Stimulated activated CD4-positive, alpha-beta T cell treated with anti-CD3 and anti-CD28 coated beads, Interleukin-15, amount 100 ng/mL, for 1 hour (primary cell): ENCODE measurements around the gene TUFM.
"Not testable (repeated sequence)": the region's sequence is repeated elsewhere in the genome, so short reads cannot be mapped to it uniquely, and the experiment has no call there.

Experiments
- DNase-seq, 2 donors: peaks; one replicate each; pipeline ENCODE4 v3.0.0-alpha.2; 2020; ENCODE audit warnings: low read depth in 1 of 2, low spot score in 1 of 2

Gene TUFM

GRCh38 chr16:28875134-28876018, 29.2 kb upstream of the TUFM start:
- DNase-seq = no peak

GRCh38 chr16:28874406-28874805, 28.3 kb upstream of the TUFM start:
- DNase-seq = no peak

- DNase-seq = peak; percentile 27 to 48
These were observed 27.5 kb upstream of the TUFM start for GRCh38 chr16:28873543-28874201.

GRCh38 chr16:28872952-28873351, 26.8 kb upstream of the TUFM start:
- DNase-seq = no peak

- DNase-seq = no peak
These were observed 23.1 kb upstream of the TUFM start for GRCh38 chr16:28869201-28869600.

- not testable (repeated sequence) for DNase-seq
These were observed 21.5 kb upstream of the TUFM start for GRCh38 chr16:28867646-28868045.

GRCh38 chr16:28867241-28867640, 21.1 kb upstream of the TUFM start:
- no peak for DNase-seq

- DNase-seq = no peak
These were observed 20.3 kb upstream of the TUFM start for GRCh38 chr16:28866454-28866804.

GRCh38 chr16:28865722-28866453, 19.7 kb upstream of the TUFM start:
- DNase-seq = no peak

- no peak for DNase-seq
These were observed 19.0 kb upstream of the TUFM start for GRCh38 chr16:28865001-28865688.

GRCh38 chr16:28863929-28864793, 18.0 kb upstream of the TUFM start:
- DNase-seq = no peak

- no peak for DNase-seq
These were observed 13.2 kb upstream of the TUFM start for GRCh38 chr16:28859326-28859725.

GRCh38 chr16:28858421-28858820, 12.3 kb upstream of the TUFM start:
- DNase-seq = no peak

- DNase-seq = no peak
These were observed 755 bp upstream of the TUFM start for GRCh38 chr16:28846933-28847273.

- DNase-seq = no peak
These were observed 428 bp downstream of the TUFM start for GRCh38 chr16:28845761-28846079.

- no peak for DNase-seq
These were observed 855 bp downstream of the TUFM start for GRCh38 chr16:28845293-28845692.

GRCh38 chr16:28844226-28844885, 1.8 kb downstream of the TUFM start:
- DNase-seq = no peak

GRCh38 chr16:28843766-28844165, 2.4 kb downstream of the TUFM start:
- DNase-seq = no peak

- DNase-seq = no peak
These were observed 3.5 kb downstream of the TUFM start for GRCh38 chr16:28842696-28843095.

GRCh38 chr16:28839899-28840298, 6.2 kb downstream of the TUFM start:
- DNase-seq = no peak
